ENCODE results near the gene GATAD2B.

Gene GATAD2B

GRCh38 chr1:153936011-153936802, 13.4 kb upstream of the GATAD2B start:
- DNase-seq (ENCODE audit: insufficient read length) = no peak

GRCh38 chr1:153934746-153935145, 12.0 kb upstream of the GATAD2B start:
- DNase-seq (ENCODE audit: insufficient read length) (no peak), FAIRE-seq (no peak)
- no peak for TF ChIP-seq TAF1 (IDR thresholded peaks at IDR 0.05; ENCODE audit: borderline replicate concordance, low read depth, low read length)
- TF ChIP-seq POLR2AphosphoS5 (IDR thresholded peaks at IDR 0.05; ENCODE audit: low read depth, low read length) = no peak
- TF ChIP-seq POLR2A (IDR thresholded peaks at IDR 0.05; ENCODE audit: low read depth, low read length) = no peak

More at GRCh38 chr1:153936011-153936802, 13.4 kb upstream of the GATAD2B start:
- TF ChIP-seq POLR2A (IDR thresholded peaks at IDR 0.05; ENCODE audit: low read depth, low read length) (no peak), POLR2AphosphoS5 (IDR thresholded peaks at IDR 0.05; ENCODE audit: low read depth, low read length) (no peak), TAF1 (IDR thresholded peaks at IDR 0.05; ENCODE audit: borderline replicate concordance, low read depth, low read length) (no peak)
- FAIRE-seq = no peak

GRCh38 chr1:153933955-153934354, 11.2 kb upstream of the GATAD2B start:
- FAIRE-seq (no peak), DNase-seq (ENCODE audit: insufficient read length) (no peak)
- TF ChIP-seq POLR2A (IDR thresholded peaks at IDR 0.05; ENCODE audit: low read depth, low read length) (no peak), TAF1 (IDR thresholded peaks at IDR 0.05; ENCODE audit: borderline replicate concordance, low read depth, low read length) (no peak), POLR2AphosphoS5 (IDR thresholded peaks at IDR 0.05; ENCODE audit: low read depth, low read length) (no peak)

- no peak for DNase-seq (ENCODE audit: insufficient read length)
- FAIRE-seq = no peak
- TF ChIP-seq TAF1 (IDR thresholded peaks at IDR 0.05; ENCODE audit: borderline replicate concordance, low read depth, low read length) (no peak), POLR2AphosphoS5 (IDR thresholded peaks at IDR 0.05; ENCODE audit: low read depth, low read length) (no peak), POLR2A (IDR thresholded peaks at IDR 0.05; ENCODE audit: low read depth, low read length) (no peak)
Measured at GRCh38 chr1:153933430-153933829, 10.7 kb upstream of the GATAD2B start.

GRCh38 chr1:153932156-153933131, 9.7 kb upstream of the GATAD2B start:
- TF ChIP-seq POLR2AphosphoS5 (IDR thresholded peaks at IDR 0.05; ENCODE audit: low read depth, low read length) (no peak), POLR2A (IDR thresholded peaks at IDR 0.05; ENCODE audit: low read depth, low read length) (no peak; the same call in 1 of the 2 replicates), TAF1 (IDR thresholded peaks at IDR 0.05; ENCODE audit: borderline replicate concordance, low read depth, low read length) (no peak)
- DNase-seq (ENCODE audit: insufficient read length) (no peak), FAIRE-seq (no peak)

- DNase-seq (ENCODE audit: insufficient read length) (no peak), FAIRE-seq (no peak)
- TF ChIP-seq POLR2A (IDR thresholded peaks at IDR 0.05; ENCODE audit: low read depth, low read length) (no peak), POLR2AphosphoS5 (IDR thresholded peaks at IDR 0.05; ENCODE audit: low read depth, low read length) (no peak), TAF1 (IDR thresholded peaks at IDR 0.05; ENCODE audit: borderline replicate concordance, low read depth, low read length) (no peak)
Measured at GRCh38 chr1:153929981-153930948, 7.5 kb upstream of the GATAD2B start.

- TF ChIP-seq TAF1 (IDR thresholded peaks at IDR 0.05; ENCODE audit: borderline replicate concordance, low read depth, low read length) (no peak), POLR2A (IDR thresholded peaks at IDR 0.05; ENCODE audit: low read depth, low read length) (no peak), POLR2AphosphoS5 (IDR thresholded peaks at IDR 0.05; ENCODE audit: low read depth, low read length) (no peak)
- no peak for DNase-seq (ENCODE audit: insufficient read length)
- FAIRE-seq = no peak
Measured at GRCh38 chr1:153929426-153929825, 6.7 kb upstream of the GATAD2B start.

- FAIRE-seq = no peak
- TF ChIP-seq POLR2AphosphoS5 (IDR thresholded peaks at IDR 0.05; ENCODE audit: low read depth, low read length) (no peak), POLR2A (IDR thresholded peaks at IDR 0.05; ENCODE audit: low read depth, low read length) (no peak), TAF1 (IDR thresholded peaks at IDR 0.05; ENCODE audit: borderline replicate concordance, low read depth, low read length) (no peak)
- DNase-seq (ENCODE audit: insufficient read length) = no peak
Measured at GRCh38 chr1:153928791-153929341, 6.1 kb upstream of the GATAD2B start.

GRCh38 chr1:153928245-153928644, 5.5 kb upstream of the GATAD2B start:
- DNase-seq (ENCODE audit: insufficient read length) = no peak
- no peak for FAIRE-seq
- TF ChIP-seq POLR2AphosphoS5 (IDR thresholded peaks at IDR 0.05; ENCODE audit: low read depth, low read length) (no peak), POLR2A (IDR thresholded peaks at IDR 0.05; ENCODE audit: low read depth, low read length) (no peak), TAF1 (IDR thresholded peaks at IDR 0.05; ENCODE audit: borderline replicate concordance, low read depth, low read length) (no peak)

- TF ChIP-seq TAF1 (IDR thresholded peaks at IDR 0.05; ENCODE audit: borderline replicate concordance, low read depth, low read length) (no peak), POLR2AphosphoS5 (IDR thresholded peaks at IDR 0.05; ENCODE audit: low read depth, low read length) (no peak), POLR2A (IDR thresholded peaks at IDR 0.05; ENCODE audit: low read depth, low read length) (no peak)
- FAIRE-seq (no peak), DNase-seq (ENCODE audit: insufficient read length) (no peak)
Measured at GRCh38 chr1:153926405-153926804, 3.6 kb upstream of the GATAD2B start.
